KMS-11 (cell line): ENCODE results near the gene CPZ.

Experiments used
- H2AFZ ChIP-seq: fragments of 200-600 bp; sonication (generic); 2 replicates; pipeline ENCODE4 v1.6.1; 2016; ENCODE audit warnings: antibody characterized with exemption, mixed run types, low read depth
- H3K27ac ChIP-seq: fragments of 200-600 bp; sonication (generic); 2 replicates; pipeline ENCODE4 v1.6.1; 2016; ENCODE audit warnings: mild to moderate bottlenecking, mixed run types
- H3K27me3 ChIP-seq: fragments of 200-600 bp; sonication (generic); 2 replicates; pipeline ENCODE4 v1.6.1; 2017; ENCODE audit warnings: mild to moderate bottlenecking, low read depth, mixed run types, moderate library complexity; ENCODE audit not compliant: insufficient read depth
- H3K36me3 ChIP-seq: fragments of 200-600 bp; sonication (generic); 2 replicates; pipeline ENCODE4 v1.6.1; 2017; ENCODE audit warnings: mild to moderate bottlenecking, mixed run types; ENCODE audit not compliant: insufficient read depth
- H3K4me1 ChIP-seq: fragments of 200-600 bp; sonication (generic); 2 replicates; pipeline ENCODE4 v1.6.1; 2016; ENCODE audit warnings: mild to moderate bottlenecking, low read depth, mixed run types; ENCODE audit not compliant: poor library complexity, severe bottlenecking
- H3K4me2 ChIP-seq: fragments of 200-600 bp; sonication (generic); 2 replicates; pipeline ENCODE4 v1.7.0; 2016; ENCODE audit warnings: mild to moderate bottlenecking, mixed run types
- H3K4me3 ChIP-seq: fragments of 200-600 bp; sonication (generic); IDR thresholded peaks from 2 replicates; pipeline ENCODE4 v1.6.1; 2017; ENCODE audit warnings: low read depth, low read length, mixed read lengths; ENCODE audit not compliant: insufficient read depth
- H3K79me2 ChIP-seq: fragments of 200-600 bp; sonication (generic); 2 replicates; pipeline ENCODE4 v1.6.1; 2016; ENCODE audit warnings: low read depth, mixed run types; ENCODE audit not compliant: insufficient read depth
- H3K9ac ChIP-seq: fragments of 200-600 bp; sonication (generic); 2 replicates; pipeline ENCODE4 v1.6.1; 2016; ENCODE audit warnings: mild to moderate bottlenecking, mixed run types
- H4K20me1 ChIP-seq: fragments of 200-600 bp; sonication (generic); 2 replicates; pipeline ENCODE4 v1.6.1; 2016; ENCODE audit warnings: mild to moderate bottlenecking, mixed run types; ENCODE audit not compliant: insufficient read depth
- TF ChIP-seq, protein P1 (sequence below): fragments of 200-600 bp; sonication (generic); conservative IDR thresholded peaks from 2 replicates; pipeline ENCODE4 v1.6.1; 2017; ENCODE audit warnings: low read depth, mild to moderate bottlenecking, antibody characterized with exemption, low read length, moderate library complexity, mixed read lengths

CPZ gene

DNA sequence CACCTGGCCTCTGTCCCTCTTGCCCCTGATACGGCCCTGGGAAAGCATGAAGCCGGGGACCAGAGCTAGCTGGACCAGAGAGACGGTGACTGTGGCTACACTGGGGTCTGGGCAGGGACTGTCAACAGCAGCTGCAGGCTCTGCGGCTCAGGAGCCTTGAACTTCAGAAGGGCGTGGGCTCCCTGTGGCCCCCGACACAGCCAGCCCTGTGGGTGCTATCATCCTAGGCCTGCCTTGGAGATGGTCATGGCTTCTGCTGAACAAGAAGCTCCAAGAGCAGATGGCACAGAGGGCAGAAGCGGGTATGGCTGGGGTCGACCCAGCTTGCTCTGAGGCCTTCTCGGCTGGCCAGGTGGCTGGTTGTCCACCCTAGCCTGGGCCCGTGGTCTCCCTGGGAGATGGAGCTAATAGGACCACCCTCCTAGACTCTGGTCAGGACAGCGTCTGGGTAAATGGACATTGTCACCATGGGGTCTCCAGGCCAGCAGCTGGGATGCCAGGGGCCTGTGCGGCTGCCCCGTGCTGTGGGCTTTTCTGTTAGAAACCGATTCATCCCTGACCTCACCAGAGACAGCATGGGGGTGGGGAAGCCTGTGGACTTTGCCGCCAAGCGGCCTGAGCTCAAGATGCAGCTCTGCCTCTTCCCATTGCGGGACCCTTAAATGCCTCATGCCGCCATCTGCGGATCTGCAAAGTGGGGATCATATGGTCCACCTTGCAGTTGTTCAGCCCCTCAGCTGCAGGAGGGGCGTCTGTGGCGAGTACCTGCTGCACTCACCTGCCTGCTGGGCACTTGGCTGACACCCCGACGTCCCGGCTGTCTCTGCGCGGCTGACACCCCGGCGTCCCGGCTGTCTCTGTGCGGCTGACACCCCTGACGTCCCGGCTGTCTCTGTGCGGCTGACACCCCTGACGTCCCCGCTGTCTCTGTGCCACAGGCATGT, 21.1 kb downstream of the CPZ start:
- no peaks in the 10 kb centered on the region for H4K20me1 ChIP-seq
- no peak overlapping the region for H3K4me3 ChIP-seq
- no peak overlapping the region for H2AFZ ChIP-seq
- no peaks in the 10 kb centered on the region for H3K4me1 ChIP-seq
- H3K9ac ChIP-seq = no peak overlapping the region
- TF ChIP-seq, protein P1, sequence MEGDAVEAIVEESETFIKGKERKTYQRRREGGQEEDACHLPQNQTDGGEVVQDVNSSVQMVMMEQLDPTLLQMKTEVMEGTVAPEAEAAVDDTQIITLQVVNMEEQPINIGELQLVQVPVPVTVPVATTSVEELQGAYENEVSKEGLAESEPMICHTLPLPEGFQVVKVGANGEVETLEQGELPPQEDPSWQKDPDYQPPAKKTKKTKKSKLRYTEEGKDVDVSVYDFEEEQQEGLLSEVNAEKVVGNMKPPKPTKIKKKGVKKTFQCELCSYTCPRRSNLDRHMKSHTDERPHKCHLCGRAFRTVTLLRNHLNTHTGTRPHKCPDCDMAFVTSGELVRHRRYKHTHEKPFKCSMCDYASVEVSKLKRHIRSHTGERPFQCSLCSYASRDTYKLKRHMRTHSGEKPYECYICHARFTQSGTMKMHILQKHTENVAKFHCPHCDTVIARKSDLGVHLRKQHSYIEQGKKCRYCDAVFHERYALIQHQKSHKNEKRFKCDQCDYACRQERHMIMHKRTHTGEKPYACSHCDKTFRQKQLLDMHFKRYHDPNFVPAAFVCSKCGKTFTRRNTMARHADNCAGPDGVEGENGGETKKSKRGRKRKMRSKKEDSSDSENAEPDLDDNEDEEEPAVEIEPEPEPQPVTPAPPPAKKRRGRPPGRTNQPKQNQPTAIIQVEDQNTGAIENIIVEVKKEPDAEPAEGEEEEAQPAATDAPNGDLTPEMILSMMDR = no peak
- no peak overlapping the region for H3K4me2 ChIP-seq
- no peaks in the 10 kb centered on the region for H3K79me2 ChIP-seq
- no peaks in the 10 kb centered on the region; the same call in 1 of the 2 replicates for H3K27me3 ChIP-seq
- H3K27ac ChIP-seq = no peak overlapping the region
- no peaks in the 10 kb centered on the region for H3K36me3 ChIP-seq

DNA sequence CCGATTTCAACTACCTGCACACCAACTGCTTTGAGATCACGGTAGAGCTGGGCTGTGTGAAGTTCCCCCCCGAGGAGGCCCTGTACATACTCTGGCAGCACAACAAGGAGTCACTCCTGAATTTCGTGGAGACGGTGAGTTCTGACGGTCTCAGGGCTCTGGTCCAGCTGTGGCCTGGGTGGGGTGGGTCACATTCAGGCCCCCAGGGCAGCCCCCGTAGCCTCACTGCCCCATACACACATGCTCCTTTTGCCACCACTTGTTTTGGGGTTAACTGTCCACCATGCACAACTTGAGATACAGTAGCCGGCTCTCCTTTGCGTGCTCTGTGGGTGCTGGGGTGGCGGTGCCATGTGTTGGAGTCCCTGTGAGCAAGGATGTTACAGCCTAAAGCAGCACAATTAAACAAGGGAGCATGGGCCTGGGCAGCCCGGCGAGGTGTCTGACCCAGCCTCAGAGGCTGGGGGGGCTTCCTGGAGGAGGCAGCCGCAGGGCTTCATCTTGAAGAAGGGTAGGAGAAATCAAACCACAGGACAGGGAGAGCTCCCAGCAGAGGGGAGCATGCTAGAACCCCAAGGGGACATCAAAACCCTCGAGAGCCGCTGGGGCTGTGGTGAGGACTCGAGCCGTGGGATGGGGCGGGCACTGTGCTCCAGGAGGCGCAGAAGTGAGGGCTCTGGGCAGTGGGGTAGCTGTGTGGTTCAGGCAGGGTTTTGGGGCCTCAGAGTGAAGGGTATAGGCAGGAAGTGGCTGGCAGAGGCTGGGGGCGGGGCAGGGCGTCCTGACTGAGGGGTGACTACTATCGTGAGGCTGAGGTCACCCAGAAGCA, 22.0 kb downstream of the CPZ start:
- Histone ChIP-seq H2AFZ (no peak overlapping the region), H3K79me2 (no peaks in the 10 kb centered on the region), H3K9ac (no peak overlapping the region), H3K4me1 (no peaks in the 10 kb centered on the region), H3K4me2 (no peak overlapping the region), H3K36me3 (no peaks in the 10 kb centered on the region), H3K27me3 (no peaks in the 10 kb centered on the region; the same call in 1 of the 2 replicates), H3K27ac (no peak overlapping the region), H3K4me3 (no peak overlapping the region), H4K20me1 (no peaks in the 10 kb centered on the region)
- TF ChIP-seq, protein P1 = no peak

DNA sequence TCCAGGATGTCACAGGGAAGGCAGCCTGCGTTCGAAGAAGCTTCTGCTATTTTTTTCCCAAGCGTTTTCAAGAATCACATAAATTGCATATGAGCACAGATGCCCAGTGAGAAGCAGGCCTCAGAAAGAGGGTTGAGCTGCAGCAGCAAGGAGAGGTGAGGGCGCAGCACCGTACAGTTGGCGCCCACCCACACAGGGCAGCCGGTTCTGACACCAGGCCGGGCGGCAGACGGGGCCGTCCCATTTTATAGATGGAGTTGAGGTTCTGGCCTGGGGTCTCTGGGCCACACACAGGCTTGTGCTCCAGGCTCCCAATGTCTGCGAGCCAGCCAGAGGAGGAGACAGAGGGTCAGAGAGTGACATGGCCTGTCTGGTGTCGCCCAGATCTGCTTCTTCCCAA, 22.8 kb downstream of the CPZ start:
- TF ChIP-seq, protein P1 = no peak
- Histone ChIP-seq H3K36me3 (no peaks in the 10 kb centered on the region), H3K27ac (no peak overlapping the region), H3K4me2 (no peak overlapping the region), H2AFZ (no peak overlapping the region), H3K4me3 (no peak overlapping the region), H3K79me2 (no peaks in the 10 kb centered on the region), H3K9ac (no peak overlapping the region), H3K27me3 (no peaks in the 10 kb centered on the region; the same call in 1 of the 2 replicates), H3K4me1 (no peaks in the 10 kb centered on the region), H4K20me1 (no peaks in the 10 kb centered on the region)

DNA sequence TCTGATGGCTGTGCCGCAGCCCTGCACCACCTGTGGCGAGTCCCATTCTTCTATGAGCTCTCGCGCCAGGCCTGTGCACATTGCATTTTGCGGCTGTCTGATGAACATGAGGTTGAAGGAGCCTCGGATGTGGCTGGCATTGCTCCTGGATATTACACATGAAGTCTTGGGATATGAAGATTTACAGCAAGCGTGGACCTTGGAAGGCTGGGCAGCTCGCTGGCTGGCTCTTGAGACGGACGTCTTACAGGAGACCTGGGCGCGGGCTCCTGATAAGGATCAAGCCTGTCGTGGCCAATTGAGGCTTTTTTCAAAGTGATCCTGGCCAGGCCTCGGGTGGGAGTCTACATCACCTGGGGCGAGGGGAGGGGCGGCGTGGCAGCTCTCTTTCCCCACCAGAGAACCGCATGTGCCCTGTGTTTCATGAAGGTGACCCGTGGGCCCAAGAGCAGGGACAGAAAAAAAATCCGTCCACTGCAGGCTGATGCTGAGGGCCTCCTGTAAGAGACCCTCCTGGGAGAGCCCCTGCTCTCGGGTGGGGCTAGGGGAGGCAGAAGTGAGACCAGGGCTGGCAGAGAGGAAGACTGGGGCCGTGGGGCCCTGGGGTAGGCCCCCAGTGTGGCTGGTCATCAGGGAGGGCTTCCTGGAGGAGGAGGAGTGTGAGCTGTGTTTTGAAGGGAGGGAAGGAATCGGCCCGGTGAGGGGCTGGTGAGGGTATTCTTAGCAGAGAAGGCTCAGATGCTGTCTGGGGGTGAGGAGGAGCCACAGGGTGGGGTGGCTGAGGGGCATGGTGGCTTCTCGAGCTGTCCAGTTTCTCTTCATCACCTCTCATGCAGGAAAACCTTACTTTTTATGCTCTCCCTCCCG, 23.6 kb downstream of the CPZ start:
- Histone ChIP-seq H3K79me2 (no peaks in the 10 kb centered on the region), H3K36me3 (no peaks in the 10 kb centered on the region)
- TF ChIP-seq, protein P1 = no peak

More for the DNA sequence above, 23.6 kb downstream of the CPZ start:
- Histone ChIP-seq H2AFZ (no peak overlapping the region), H3K9ac (no peak overlapping the region), H4K20me1 (no peaks in the 10 kb centered on the region), H3K4me2 (no peak overlapping the region), H3K27ac (no peak overlapping the region), H3K4me1 (no peaks in the 10 kb centered on the region), H3K4me3 (no peak overlapping the region), H3K27me3 (no peaks in the 10 kb centered on the region; the same call in 1 of the 2 replicates)
